WTC11 (cell line): ENCODE results near the gene PMAIP1.

ENCODE experiments used
- FOXP1 ChIP-seq: sonication (generic); formaldehyde crosslinking; IDR thresholded peaks from 2 replicates; pipeline ENCODE4 v1.8.0; 2022; ENCODE audit warnings: missing genetic modification reagents, mild to moderate bottlenecking, moderate library complexity, borderline replicate concordance
- JUN ChIP-seq: sonication (generic); formaldehyde crosslinking; IDR thresholded peaks from 2 replicates; pipeline ENCODE4 v1.8.0; 2023; ENCODE audit warnings: mild to moderate bottlenecking, missing genetic modification reagents
- NFYB ChIP-seq: sonication (generic); formaldehyde crosslinking; conservative IDR thresholded peaks from 2 replicates; pipeline ENCODE4 v1.8.0; 2022; ENCODE audit warnings: low read depth, missing genetic modification reagents
- SP1 ChIP-seq: sonication (generic); formaldehyde crosslinking; conservative IDR thresholded peaks from 2 replicates; pipeline ENCODE4 v1.8.1; 2022; ENCODE audit warnings: missing genetic modification reagents
- TF ChIP-seq, protein P1 (sequence below): fragments of 200-600 bp; IDR thresholded peaks from 2 replicates; pipeline ENCODE4 v1.8.0; 2022; ENCODE audit warnings: antibody characterized with exemption
- TF ChIP-seq, protein P2 (sequence below): sonication (generic); formaldehyde crosslinking; IDR thresholded peaks from 2 replicates; pipeline ENCODE4 v1.8.1; 2023; ENCODE audit warnings: mild to moderate bottlenecking, missing genetic modification reagents, moderate library complexity
- TF ChIP-seq, protein P3 (sequence below): sonication (generic); formaldehyde crosslinking; IDR thresholded peaks from 2 replicates; pipeline ENCODE4 v1.8.0; 2022; ENCODE audit warnings: mild to moderate bottlenecking, missing genetic modification reagents
- TF ChIP-seq, protein P4 (sequence below): sonication (generic); formaldehyde crosslinking; IDR thresholded peaks from 2 replicates; pipeline ENCODE4 v1.8.1; 2023; ENCODE audit warnings: mild to moderate bottlenecking, missing genetic modification reagents
- TF ChIP-seq, protein P5 (sequence below): sonication (generic); formaldehyde crosslinking; IDR thresholded peaks from 2 replicates; pipeline ENCODE4 v1.8.0; 2022; ENCODE audit warnings: mild to moderate bottlenecking, missing genetic modification reagents

DNA sequence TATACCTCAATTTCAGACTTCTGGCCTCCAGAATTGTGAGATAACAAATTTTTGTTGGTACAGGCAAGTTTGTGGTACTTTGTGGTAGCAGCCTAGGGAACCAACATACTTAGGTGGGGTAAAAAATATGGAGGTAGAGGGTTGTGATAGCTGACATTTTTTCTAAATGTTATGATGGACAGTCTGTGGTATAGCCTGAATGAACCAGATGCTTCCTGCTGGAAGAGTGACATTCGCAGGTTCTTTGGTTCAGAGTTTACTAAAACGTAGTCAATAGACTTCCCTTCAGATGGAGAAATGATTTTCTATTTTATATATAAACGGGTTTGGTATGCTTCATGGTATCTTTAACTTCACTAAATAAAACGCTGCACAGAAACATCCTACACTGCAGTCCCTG, 42.8 kb downstream of the PMAIP1 start:
- TF ChIP-seq, protein P1, sequence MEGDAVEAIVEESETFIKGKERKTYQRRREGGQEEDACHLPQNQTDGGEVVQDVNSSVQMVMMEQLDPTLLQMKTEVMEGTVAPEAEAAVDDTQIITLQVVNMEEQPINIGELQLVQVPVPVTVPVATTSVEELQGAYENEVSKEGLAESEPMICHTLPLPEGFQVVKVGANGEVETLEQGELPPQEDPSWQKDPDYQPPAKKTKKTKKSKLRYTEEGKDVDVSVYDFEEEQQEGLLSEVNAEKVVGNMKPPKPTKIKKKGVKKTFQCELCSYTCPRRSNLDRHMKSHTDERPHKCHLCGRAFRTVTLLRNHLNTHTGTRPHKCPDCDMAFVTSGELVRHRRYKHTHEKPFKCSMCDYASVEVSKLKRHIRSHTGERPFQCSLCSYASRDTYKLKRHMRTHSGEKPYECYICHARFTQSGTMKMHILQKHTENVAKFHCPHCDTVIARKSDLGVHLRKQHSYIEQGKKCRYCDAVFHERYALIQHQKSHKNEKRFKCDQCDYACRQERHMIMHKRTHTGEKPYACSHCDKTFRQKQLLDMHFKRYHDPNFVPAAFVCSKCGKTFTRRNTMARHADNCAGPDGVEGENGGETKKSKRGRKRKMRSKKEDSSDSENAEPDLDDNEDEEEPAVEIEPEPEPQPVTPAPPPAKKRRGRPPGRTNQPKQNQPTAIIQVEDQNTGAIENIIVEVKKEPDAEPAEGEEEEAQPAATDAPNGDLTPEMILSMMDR: no peak
- no peak for TF ChIP-seq SP1 (CRISPR knock-in tag)
- TF ChIP-seq, protein P2, sequence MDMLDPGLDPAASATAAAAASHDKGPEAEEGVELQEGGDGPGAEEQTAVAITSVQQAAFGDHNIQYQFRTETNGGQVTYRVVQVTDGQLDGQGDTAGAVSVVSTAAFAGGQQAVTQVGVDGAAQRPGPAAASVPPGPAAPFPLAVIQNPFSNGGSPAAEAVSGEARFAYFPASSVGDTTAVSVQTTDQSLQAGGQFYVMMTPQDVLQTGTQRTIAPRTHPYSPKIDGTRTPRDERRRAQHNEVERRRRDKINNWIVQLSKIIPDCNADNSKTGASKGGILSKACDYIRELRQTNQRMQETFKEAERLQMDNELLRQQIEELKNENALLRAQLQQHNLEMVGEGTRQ (CRISPR knock-in tag): no peak
- TF ChIP-seq NFYB (CRISPR knock-in tag): no peak
- TF ChIP-seq, protein P3, sequence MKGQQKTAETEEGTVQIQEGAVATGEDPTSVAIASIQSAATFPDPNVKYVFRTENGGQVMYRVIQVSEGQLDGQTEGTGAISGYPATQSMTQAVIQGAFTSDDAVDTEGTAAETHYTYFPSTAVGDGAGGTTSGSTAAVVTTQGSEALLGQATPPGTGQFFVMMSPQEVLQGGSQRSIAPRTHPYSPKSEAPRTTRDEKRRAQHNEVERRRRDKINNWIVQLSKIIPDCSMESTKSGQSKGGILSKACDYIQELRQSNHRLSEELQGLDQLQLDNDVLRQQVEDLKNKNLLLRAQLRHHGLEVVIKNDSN: no peak
- TF ChIP-seq FOXP1 (CRISPR knock-in tag): no peak
- TF ChIP-seq, protein P4, sequence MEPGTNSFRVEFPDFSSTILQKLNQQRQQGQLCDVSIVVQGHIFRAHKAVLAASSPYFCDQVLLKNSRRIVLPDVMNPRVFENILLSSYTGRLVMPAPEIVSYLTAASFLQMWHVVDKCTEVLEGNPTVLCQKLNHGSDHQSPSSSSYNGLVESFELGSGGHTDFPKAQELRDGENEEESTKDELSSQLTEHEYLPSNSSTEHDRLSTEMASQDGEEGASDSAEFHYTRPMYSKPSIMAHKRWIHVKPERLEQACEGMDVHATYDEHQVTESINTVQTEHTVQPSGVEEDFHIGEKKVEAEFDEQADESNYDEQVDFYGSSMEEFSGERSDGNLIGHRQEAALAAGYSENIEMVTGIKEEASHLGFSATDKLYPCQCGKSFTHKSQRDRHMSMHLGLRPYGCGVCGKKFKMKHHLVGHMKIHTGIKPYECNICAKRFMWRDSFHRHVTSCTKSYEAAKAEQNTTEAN (CRISPR knock-in tag): no peak
- no peak for TF ChIP-seq JUN (CRISPR knock-in tag)
- TF ChIP-seq, protein P5, sequence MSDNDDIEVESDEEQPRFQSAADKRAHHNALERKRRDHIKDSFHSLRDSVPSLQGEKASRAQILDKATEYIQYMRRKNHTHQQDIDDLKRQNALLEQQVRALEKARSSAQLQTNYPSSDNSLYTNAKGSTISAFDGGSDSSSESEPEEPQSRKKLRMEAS (CRISPR knock-in tag): no peak
